ENCODE measurements around the gene ZNF606. TPM values are rescaled to one million over a fixed set of nuclear protein-coding genes. Genes with fewer than 3 reads are reported as not detected.

ZNF606 gene
- total RNA-seq, 1 donor from 2014 or later: 48.7 TPM

DNA sequence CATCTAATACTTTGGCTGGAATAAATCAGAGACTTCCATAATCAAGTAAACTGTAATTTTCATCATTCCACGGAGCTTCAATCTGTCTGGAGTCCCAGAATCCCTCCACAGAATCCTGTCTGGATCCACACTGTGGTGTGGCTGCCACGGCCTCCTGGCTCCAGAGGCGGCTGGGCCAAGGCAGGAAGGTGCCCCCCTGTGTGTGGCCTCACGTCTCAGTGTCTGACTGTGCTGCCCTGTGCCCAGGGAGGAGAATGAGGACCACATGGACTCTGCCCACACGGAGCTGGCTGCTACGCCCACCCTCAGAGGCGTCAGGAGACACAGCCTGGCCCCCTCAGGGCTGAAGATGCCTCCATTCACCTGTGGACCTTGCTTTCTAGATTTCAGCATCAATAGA is 44.2 kb upstream of the ZNF606 start:
- Mint-ChIP-seq H3K4me1 (no peaks in the 10 kb centered on the region), H3K27ac (no peak overlapping the region), H3K4me3 (no peak overlapping the region), H3K27me3 (ENCODE audit: insufficient read depth, low read depth) (peaks cover 10% of the 10 kb centered on the region), H3K36me3 (peaks cover 10% of the 10 kb centered on the region), H3K9me3 (peaks cover 62% of the 10 kb centered on the region)
- Histone ChIP-seq H3F3A (ENCODE audit: low read depth) (no peaks in the 10 kb centered on the region), H3K9me3 (ENCODE audit: low read depth) (no peaks in the 10 kb centered on the region), H2AFZ (replicated peaks) (no peak overlapping the region), H3K27me3 (peaks cover 12% of the 10 kb centered on the region), H3K9ac (no peak overlapping the region), H3K4me1 (no peaks in the 10 kb centered on the region), H3K4me3 (no peak overlapping the region), H3K27ac (no peak overlapping the region), H3K4me2 (no peak overlapping the region), H4K20me1 (ENCODE audit: low read depth) (no peaks in the 10 kb centered on the region), H3K36me3 (no peaks in the 10 kb centered on the region), H3K79me2 (ENCODE audit: low read depth) (no peaks in the 10 kb centered on the region)
- TF ChIP-seq EZH2 (IDR thresholded peaks at IDR 0.05) (no peak), CTCF (IDR thresholded peaks at IDR 0.05) (no peak)
- DNase-seq (ENCODE audit: low spot score): no peak

GRCh38 chr19:58045411-58046050 is 42.9 kb upstream of the ZNF606 start:
- Mint-ChIP-seq H3K27me3 (ENCODE audit: insufficient read depth, low read depth) (peaks cover 8% of the 10 kb centered on the region), H3K4me3 (no peak overlapping the region), H3K27ac (no peak overlapping the region), H3K4me1 (no peaks in the 10 kb centered on the region), H3K9me3 (peaks cover 62% of the 10 kb centered on the region), H3K36me3 (peaks cover 8% of the 10 kb centered on the region)
- Histone ChIP-seq H3K27me3 (peaks cover 12% of the 10 kb centered on the region), H3K9me3 (ENCODE audit: low read depth) (no peaks in the 10 kb centered on the region), H3K27ac (no peak overlapping the region), H3K4me3 (no peak overlapping the region), H3F3A (ENCODE audit: low read depth) (no peaks in the 10 kb centered on the region), H3K36me3 (no peaks in the 10 kb centered on the region), H3K4me2 (no peak overlapping the region), H3K4me1 (no peaks in the 10 kb centered on the region), H3K79me2 (ENCODE audit: low read depth) (no peaks in the 10 kb centered on the region), H4K20me1 (ENCODE audit: low read depth) (no peaks in the 10 kb centered on the region), H3K9ac (no peak overlapping the region), H2AFZ (replicated peaks) (no peak overlapping the region)
- no peak for DNase-seq (ENCODE audit: low spot score)
- TF ChIP-seq EZH2 (IDR thresholded peaks at IDR 0.05): no peak
- no peak for TF ChIP-seq EZH2phosphoT487 (IDR thresholded peaks at IDR 0.05)
- no peak for TF ChIP-seq CTCF (IDR thresholded peaks at IDR 0.05)

GRCh38 chr19:58044886-58045285 is 42.3 kb upstream of the ZNF606 start:
- H3K9me3 Mint-ChIP-seq: peaks cover 64% of the 10 kb centered on the region
- H3K4me2 ChIP-seq: no peak overlapping the region

More at GRCh38 chr19:58044886-58045285, 42.3 kb upstream of the ZNF606 start:
- no peaks in the 10 kb centered on the region for H3K4me1 ChIP-seq
- no peaks in the 10 kb centered on the region for H4K20me1 ChIP-seq (ENCODE audit: low read depth)
- H3K27ac Mint-ChIP-seq: no peak overlapping the region
- peaks cover 8% of the 10 kb centered on the region for H3K36me3 Mint-ChIP-seq
- no peak overlapping the region for H3K4me3 Mint-ChIP-seq
- H3K79me2 ChIP-seq (ENCODE audit: low read depth): no peaks in the 10 kb centered on the region
- no peak overlapping the region for H3K4me3 ChIP-seq
- no peaks in the 10 kb centered on the region for H3K4me1 Mint-ChIP-seq
- peaks cover 8% of the 10 kb centered on the region for H3K27me3 Mint-ChIP-seq (ENCODE audit: insufficient read depth, low read depth)
- no peak overlapping the region for H3K9ac ChIP-seq
- no peak overlapping the region for H3K27ac ChIP-seq
- no peaks in the 10 kb centered on the region for H3K9me3 ChIP-seq (ENCODE audit: low read depth)
- peaks cover 12% of the 10 kb centered on the region for H3K27me3 ChIP-seq
- H2AFZ ChIP-seq (replicated peaks): no peak overlapping the region
- TF ChIP-seq EZH2phosphoT487 (IDR thresholded peaks at IDR 0.05) (no peak), CTCF (IDR thresholded peaks at IDR 0.05) (no peak), EZH2 (IDR thresholded peaks at IDR 0.05) (no peak)
- H3K36me3 ChIP-seq: no peaks in the 10 kb centered on the region
- no peak for DNase-seq (ENCODE audit: low spot score)
- H3F3A ChIP-seq (ENCODE audit: low read depth): no peaks in the 10 kb centered on the region
